ENCODE data around the gene HHAT.

Gene HHAT

DNA sequence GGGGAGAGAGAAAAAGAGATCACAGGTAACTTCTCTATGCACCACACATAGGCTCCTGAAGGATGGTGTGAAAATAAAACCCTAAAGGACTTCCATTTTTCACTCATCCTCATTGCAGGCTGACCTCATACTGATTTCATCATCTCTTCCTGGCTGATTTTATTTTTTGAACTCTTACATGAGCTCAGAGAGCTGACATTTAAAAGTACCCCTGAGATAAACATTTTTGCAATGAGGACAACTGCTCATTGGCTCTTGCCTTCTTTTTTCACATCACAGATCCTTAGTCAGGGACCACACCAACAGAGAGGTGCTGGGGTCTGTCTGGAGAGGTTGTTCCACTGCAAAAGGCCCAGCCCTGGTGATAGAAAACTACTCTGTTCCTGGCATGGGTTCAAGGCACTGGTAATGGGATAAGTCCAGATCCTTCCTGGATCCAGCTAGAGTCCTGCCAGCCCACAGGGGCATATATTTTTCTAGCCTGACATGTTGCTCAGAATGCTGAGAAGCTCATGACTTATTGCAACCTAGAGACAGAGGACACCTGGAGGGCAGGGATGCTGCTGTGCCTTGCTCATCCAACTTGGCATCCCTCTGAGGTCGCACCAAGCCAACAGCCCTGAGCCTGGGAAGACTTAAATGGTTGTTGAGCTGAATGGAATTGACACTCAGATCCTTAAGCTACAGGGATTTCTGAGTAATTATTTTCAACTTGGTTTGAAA is 360.0 kb downstream of the HHAT start:
- no peak for DNase-seq (ENCODE audit: low spot score)

DNA sequence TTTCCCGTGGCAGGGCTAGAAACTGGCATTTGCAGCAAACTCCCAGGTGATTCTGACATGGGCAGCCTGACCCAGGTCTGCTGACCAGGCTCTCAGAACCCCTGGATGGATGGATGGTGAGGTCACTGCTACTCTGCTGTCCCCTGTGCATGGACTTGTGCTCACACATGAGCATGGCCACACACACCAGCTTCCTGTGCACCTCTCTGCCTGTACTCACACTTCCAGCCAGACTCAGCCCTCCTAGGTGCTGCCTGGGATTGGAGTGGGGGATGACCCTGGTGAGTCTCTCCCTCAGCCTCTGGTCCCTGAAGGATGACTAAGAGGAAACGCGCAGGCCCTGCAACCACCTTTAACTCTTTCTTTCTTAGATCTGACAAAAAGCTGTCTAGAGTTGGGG is 361.1 kb downstream of the HHAT start:
- DNase-seq (ENCODE audit: low spot score), result no peak

DNA sequence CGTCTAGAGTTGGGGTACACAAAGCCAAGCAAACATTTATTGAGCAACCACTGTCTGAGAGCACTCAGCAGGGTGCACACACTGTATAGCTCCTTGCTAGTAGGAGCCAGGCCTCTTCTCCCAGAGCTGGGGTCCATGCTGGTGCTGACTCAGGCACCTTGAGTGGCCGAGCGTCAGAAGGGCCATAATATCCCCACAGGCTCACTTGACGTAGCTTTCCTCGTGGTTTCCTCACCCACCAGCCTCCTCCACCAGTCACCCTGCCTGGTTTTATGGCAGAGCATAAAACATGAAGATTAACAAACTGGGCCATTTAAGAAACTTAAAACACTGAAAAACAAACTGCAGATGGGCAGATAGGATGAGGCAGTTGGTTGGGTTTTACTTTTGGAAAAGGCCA is 361.5 kb downstream of the HHAT start:
- no peak for DNase-seq (ENCODE audit: low spot score)

DNA sequence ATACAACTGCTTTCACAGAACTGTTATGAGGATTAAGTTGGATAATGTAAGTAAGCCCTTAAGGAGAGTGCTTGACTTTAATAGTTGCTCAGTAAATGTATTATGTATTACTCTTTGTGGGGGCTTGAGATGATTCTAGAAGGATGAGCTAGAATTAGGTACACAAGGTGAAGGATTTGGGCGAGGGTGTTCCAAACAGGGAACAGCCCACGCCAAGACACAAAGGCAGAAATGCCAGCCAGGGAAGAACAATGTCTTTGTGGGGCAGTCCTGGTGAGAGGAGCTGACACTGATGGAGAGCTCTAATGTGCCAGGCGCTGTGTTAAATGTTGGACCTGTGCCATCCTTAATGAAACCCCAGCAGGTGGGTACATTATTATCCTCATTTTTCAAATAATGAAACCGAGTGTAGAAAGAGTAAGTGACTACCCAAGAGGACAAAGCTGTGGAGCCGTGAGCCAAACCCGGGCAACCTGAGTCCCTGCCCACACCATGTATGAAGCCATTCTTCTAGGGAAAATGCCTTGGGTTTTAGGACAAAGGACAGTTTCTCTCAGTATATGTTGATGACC is 362.4 kb downstream of the HHAT start:
- DNase-seq (ENCODE audit: low spot score), result no peak

DNA sequence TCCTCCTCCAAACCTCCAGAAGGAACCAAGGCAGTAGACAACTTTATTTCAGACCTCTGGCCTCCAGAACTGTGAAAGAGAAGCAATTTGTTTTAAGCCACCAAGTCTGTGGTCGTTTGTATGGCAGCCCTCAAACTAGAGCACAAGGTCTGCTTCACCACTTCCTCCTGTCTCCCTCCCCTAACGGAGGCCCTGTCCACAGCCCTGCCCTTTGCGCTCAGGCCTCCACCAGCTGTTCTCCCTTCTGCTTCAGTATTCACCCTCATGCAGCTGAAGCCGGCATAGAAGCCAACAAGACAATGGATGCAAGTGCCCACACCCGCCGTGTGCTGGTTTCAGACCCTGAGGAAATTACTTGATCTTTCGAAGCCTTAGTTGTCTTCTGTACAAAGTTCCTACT is 364.1 kb downstream of the HHAT start:
- no peak for DNase-seq (ENCODE audit: low spot score)

DNA sequence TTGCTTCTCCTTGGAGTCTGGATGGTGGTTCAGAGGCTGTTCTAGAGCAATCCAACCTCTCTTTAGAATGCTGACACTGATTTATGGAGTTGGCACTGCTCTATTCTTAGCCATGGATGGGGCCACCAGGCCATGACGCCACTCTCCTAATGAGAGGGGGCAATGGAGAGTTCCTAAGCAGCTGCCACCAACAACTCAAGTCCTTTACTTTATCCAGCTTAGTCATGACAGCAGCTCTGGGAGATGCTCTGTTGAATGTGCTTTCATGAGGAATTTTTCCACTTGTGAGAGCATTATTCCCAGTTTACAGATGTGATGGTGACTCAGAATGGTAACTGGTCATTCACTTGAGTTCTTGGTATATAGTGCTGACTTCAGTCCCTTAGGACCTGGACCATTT is 366.3 kb downstream of the HHAT start:
- DNase-seq (ENCODE audit: low spot score), result no peak

DNA sequence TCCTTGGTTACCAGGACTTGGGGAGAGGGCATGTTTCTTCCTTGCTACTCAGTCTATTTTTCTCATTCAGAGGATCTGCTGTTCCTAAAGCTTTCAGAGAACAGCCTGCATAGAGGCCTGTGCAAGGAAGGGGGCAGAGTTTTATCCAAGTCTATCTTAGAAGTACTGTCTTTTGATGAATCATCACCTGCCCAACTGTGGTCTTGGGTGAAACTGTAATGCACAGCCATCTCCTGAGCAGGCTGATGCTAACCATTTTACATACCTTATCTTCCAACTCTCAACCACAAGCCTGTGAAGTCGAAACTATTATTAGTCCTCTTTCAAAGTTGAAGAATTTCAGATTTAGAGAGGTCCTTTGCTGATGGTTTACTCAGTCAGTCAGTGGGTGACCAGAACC is 368.0 kb downstream of the HHAT start:
- DNase-seq (ENCODE audit: low spot score), result no peak

DNA sequence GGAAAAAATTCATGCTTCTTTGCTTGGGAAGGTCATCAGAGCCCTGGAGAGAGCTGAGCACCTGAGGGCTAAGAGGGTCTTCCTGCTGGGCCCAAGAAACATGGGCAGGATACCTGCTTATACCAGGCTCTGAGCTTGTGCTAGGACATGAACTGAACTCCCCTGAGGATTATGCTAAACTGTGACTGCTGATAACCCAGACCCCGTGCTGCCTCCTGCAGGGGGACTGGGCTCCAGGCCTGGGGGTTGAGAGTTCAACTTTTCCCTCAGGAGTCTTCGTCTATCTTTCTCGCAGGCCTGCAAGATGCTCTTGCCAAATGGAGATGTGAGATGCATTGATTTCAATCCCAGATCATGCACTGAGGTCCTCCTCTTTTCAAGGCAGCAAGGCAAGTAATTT is 368.5 kb downstream of the HHAT start:
- no peak for DNase-seq (ENCODE audit: low spot score)

DNA sequence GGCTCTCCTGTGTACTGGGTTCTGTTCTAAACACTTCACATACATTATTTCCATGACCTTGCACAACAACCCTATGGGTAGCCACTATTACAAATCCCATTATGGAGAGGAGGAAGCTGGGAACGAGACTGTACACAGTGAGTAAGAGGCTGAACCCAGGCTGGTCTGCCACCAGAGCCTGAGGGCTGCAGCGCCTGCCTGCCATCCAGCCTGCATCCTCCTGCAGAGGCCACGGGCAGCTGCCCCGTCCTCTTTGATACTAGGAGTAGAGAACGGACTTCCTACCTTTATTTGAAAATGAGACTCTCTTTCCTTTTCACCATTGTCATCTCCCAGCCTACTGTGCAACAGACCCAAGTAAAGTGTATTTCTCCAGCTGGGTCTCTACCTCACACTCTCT is 370.0 kb downstream of the HHAT start:
- no peak for DNase-seq (ENCODE audit: low spot score)

DNA sequence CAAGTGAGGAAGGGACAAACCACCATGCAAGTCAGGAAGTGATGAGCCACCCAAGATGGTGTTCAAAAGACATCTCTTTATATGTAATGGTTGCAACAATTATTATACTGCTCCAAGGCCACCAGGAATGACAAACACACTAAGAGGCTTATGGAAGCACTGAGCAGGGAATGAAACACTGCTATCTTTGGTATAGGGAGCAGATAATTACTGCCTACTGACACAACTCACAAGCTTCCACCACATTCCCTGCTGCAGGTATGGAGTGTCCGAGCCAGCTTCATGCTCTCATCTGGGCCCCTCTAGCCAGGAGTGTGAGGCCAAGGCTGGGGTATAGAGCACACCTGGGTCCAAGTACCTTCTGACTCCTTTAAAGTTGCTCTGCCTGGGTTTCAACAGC is 371.4 kb downstream of the HHAT start:
- no peak for DNase-seq (ENCODE audit: low spot score)

DNA sequence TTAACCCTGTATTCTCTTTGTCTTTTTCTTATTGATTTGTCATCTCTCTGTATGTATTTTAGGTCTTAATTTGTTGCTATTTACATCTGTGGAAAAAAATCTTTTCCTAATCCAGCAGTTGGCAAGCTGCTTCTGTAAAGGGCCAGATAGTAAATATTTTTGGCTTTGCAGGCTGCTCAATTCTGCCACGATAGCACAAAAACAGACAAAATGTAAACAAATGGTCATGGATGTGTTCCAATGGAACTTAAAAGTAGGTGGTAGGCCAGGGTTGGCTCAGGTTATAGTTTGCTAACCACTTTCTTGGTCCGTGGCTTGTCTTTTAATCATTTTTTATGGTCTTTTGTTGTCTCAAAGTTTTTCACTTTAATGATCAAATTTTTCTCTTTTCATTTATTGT is 371.8 kb downstream of the HHAT start:
- DNase-seq (ENCODE audit: low spot score), result no peak

DNA sequence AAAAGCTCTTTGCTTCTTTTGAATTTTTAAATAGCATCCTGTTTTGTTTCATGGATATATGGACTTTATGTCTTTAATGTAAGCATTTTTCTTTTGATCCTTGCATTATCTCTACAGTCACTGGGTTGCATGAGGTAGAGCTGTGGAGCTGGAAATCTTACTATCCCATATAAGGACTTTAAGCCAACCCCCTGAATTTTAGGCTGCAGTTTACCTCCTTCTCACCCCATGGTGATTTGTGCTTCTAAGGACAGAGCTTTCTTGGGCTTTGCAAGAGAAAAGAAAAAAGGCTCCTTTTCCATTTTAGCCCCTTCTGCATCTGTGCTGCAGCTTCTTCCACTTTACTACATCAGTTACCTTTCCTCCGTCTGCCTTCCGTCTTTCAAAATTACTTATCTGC is 373.8 kb downstream of the HHAT start:
- no peak for DNase-seq (ENCODE audit: low spot score)

DNA sequence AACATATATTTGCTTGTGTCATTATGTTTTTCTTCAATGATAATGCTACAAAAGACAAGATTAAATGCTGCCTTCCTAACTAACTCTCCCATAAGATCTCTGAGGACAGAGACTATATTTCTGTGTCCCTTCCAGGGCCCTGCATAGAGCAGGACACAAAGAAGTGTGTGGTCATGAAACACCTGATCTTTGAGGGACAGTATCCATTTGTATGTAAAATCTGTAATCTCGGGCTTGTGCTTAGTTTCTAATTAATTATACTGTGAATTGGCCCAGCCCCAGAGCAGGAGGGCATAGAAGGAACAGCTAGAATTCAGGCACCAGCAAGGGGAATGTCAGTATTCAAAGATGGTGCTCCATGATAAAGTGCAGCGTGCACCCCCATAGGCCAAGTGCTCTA is 374.9 kb downstream of the HHAT start:
- no peak for DNase-seq (ENCODE audit: low spot score)

DNA sequence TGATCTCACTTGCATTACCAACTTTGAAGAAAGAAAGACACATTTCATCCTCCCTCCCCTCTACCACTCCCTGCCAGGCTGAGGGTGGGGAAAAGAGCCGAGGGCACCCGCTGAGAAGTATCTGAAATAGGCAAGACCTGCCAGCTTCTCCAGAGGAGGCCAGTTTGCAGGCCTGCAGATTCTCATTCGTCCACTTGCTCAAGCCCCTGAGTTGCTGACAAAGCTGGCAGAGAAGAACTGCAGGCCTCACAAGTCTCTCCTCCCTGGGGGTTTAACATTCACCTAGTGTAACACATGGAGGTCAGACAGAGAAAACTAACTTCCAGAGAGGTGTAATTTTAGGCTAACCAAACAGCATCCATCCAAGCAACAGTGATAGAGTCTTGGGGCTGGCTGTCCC is 376.4 kb downstream of the HHAT start:
- DNase-seq (ENCODE audit: low spot score), result no peak

DNA sequence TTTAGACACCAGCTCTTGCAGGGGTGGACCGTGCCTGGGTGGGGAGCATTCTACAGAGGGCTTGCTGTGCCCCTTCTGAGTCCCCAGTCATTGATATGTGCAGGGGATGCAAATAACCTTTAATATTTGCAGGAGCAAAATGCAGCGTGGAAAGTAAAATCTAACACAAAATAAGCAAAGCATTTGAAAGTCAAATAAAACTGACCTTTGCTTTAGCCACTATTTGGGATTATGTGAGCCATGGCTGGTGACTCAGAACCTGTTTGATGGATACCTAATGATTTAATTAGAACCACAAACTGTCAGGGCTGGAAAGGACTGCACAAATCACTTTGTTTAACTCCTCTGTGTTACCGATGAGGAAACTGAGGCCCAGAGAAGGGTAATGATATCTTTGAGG is 377.5 kb downstream of the HHAT start:
- no peak for DNase-seq (ENCODE audit: low spot score)

DNA sequence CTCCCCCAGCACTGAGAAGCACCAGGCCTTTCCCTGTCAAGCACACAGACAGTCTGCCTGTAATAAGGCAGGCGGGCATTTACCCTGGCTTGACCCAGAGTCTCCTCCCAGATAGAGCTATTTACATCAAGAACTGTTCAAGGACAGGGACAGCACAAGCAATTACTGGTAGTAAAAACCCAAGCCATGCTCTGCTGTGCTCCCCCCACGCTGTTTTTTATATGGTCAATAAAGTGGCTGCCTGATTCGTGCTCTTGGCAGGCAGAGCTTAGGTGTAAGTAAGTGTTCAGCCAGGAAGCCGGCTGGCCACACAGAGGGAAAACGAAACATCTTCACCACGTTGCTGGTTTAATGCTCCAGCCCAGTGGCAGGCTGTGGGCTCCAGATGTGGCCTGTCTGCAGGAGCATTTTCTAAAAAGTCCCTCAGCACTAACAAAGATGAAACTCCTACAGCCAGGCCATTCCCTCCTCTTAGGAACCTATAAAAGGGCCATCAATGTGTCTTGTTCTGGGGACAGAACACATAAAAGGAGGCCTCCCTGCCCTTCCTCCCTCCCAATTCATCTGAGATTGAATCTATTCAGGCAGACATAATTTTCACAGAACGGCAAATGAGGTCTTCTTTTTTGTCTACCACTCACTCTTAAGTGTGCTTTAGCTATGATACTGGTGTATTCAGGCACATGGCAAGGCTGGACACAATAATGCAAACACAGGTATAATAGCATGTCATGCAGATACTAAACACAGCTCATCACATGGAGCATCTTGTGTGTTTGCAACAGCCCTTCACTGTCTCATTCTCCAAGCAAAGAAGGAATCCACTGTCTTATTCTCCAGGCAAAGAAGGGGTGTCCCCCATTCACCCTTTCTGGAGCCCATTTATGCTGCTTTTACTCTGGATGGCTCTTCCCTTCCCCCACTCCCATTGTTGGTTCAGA is 378.9 kb downstream of the HHAT start:
- no peak for DNase-seq (ENCODE audit: low spot score)

DNA sequence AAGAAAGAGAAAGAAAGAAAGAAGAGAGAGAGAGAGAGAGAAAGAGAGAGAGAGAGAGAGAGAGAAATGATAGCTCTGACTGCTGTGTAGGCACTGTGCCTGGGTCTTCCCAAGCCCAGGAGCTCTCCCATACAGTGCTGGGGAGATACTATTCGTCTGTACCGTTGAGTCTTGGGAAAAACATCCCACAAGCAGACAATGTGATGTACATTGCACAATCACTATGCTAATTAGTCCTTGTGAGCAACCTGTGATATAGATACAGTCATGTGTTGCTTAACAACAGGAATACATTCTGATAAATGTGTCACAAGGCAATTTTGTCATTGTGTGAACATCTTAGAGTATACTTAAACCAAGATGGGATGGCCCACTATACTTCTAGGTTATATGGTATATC is 381.0 kb downstream of the HHAT start:
- no peak for DNase-seq (ENCODE audit: low spot score)

DNA sequence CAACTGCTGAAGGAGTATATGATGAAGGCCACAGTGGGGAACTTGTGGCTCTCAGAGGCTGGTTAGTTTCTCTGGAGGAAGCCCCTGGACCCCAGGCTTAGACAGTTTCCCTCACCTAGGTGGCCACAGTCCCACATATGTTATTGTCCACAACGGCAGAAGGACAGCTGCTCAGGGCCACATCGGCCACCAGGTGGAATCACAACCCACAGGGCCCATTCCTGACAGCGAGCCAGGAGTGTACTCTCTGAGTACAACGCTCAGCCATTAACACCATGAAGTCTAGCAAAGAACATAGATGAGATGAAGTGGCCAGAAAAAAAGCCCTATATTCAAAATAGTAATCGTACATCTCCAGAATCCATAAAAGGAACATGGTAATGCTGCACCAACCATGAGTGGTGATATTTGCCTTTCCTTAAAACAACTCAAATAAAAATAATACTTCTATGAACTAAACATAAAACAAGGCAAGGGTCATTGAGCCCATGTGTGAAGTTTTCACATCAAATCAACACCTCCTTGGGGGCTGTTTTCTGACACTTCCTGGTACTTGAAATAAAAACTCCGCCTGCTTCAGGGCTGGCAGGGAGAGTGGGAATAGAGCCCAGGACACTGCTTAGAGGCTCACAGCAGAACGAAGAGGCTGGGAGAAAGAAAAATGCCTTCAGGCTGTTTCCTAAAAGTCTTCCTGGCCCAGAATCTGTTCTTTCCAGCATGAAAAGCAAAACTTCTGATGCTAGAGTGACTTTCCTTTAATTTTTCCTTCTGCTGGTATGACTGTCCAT is 383.3 kb downstream of the HHAT start:
- no peak for DNase-seq (ENCODE audit: low spot score)

DNA sequence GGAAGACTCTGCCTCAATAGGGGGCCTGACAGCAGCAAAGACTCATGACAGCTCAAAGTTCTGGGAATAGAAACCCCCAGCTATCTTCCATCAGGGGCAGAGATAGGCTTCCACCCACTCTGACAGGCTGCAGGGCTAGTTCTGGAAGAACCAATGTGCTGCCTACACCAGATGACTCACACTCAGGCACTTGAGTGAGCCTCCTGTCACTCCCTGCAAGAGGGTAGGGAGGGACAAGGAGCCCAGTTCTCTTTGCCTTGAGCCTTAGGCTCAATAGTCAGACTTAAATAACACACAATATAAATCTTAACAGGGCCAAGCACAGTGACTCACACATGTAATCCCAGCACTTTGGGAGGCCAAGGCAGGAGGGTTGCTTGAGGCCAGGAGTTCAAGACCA is 386.4 kb downstream of the HHAT start:
- DNase-seq (ENCODE audit: low spot score), result no peak

DNA sequence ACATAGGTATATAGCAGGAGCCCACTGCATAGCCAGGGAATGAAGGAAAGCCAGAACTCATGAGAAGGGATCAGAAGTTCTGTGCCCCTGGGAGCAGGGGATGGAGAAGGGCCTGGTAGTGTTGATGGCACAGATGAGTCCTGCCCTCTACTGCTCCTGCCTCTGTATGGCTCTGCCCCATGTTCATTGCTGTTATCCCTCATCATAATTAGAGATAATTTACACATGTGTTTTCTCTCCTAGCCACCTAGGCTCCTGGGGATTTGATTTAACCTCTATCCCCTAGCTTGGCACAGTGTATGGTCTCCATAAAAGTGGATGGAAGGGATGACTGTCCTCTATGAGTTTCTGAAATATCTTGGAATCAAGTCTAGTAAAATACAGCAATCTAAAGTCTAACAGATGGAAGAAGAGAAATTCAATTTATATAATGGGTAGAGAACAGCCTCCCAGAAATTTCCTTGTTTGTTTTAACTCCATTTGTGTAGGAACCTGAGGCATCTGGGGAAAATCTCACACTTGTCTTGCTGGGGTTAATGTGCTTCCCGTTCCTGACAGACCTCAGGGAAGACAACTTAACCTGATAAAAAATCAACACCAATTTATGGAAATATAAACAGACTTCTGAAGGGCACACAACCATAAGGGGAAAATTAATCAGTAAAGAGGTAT is 393.8 kb downstream of the HHAT start:
- no peak for DNase-seq (ENCODE audit: low spot score)

DNA sequence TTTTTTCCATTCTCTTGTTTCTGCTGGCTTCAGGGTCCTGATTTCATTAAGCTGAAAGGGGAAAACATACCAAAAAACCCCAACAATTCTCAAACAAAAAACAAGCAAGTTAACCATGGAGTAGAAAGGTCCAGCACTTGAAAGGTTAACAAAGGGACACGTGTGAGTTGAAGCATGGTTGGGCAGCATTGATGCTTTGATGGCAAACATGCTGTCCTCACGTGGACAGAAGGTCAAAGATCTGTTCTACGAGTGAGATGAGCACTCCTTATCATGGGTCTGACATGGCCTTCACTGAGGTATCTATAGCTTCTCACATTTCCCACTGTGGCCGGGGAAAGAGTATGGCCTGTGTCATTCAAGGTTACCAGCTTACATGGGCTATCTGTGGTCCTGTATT is 394.9 kb downstream of the HHAT start:
- no peak for DNase-seq (ENCODE audit: low spot score)

DNA sequence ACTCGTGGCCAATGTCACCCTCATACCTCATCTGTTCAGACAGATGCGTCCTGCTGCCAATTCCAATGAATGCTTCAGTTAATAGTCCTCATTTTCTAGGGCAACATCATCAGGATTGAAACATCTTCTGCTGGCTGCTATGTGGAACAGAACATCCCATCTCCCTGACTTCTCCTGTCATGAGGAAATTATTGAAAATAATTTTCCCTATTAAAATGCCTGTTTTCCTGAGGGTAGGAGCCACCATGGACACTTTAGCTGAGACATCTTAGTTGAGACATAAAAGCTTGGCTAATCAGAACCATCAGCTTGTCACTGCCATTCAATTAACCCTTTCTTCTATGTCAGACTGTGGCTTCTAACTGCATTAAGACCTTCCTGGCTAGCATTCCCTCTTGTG is 396.1 kb downstream of the HHAT start:
- no peak for DNase-seq (ENCODE audit: low spot score)
